ENCODE data around the gene RACGAP1. TPM values are rescaled to one million over a fixed set of nuclear protein-coding genes. Genes with fewer than 3 reads are reported as not detected.

RACGAP1 gene
- total RNA-seq, 2 experiments from 2014 or later, result 113 to 117 TPM

DNA sequence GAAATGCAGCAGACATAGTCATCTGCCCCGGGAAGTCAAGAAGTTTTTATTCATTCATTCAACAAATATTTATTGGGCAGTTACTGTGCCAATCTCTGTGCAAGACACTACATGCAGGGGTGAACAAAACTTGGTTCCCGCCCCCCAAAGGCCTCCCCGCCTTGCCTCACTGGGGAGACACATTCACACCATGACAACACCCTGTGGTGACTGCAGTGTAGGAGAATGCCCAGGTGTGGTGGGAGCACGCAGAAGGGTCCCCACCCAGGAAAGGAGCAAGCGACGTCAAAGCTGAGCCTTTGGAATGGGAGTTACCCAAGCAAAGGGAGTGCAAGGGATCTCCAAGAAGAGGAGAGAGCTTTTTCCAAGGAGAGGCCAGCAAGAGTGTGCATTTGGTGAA is 54.2 kb downstream of the RACGAP1 start:
- H3K27me3 Mint-ChIP-seq, result peaks cover 10% of the 10 kb centered on the region
- TF ChIP-seq, protein P1, sequence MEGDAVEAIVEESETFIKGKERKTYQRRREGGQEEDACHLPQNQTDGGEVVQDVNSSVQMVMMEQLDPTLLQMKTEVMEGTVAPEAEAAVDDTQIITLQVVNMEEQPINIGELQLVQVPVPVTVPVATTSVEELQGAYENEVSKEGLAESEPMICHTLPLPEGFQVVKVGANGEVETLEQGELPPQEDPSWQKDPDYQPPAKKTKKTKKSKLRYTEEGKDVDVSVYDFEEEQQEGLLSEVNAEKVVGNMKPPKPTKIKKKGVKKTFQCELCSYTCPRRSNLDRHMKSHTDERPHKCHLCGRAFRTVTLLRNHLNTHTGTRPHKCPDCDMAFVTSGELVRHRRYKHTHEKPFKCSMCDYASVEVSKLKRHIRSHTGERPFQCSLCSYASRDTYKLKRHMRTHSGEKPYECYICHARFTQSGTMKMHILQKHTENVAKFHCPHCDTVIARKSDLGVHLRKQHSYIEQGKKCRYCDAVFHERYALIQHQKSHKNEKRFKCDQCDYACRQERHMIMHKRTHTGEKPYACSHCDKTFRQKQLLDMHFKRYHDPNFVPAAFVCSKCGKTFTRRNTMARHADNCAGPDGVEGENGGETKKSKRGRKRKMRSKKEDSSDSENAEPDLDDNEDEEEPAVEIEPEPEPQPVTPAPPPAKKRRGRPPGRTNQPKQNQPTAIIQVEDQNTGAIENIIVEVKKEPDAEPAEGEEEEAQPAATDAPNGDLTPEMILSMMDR (IDR thresholded peaks at IDR 0.05), result no peak
- ATAC-seq (no peak), DNase-seq (no peak)
- intact Hi-C loops (cut with micrococcal nuclease), result no loop called here
- no peak overlapping the region for H3K27ac Mint-ChIP-seq
- H3K4me3 Mint-ChIP-seq, result no peak overlapping the region
- no peaks in the 10 kb centered on the region for H3K9me3 Mint-ChIP-seq
- no peaks in the 10 kb centered on the region for H3K36me3 Mint-ChIP-seq (ENCODE audit: low read depth)
- no peaks in the 10 kb centered on the region for H3K4me1 Mint-ChIP-seq (ENCODE audit: low read depth)
- ChIA-PET CTCF (interaction anchor here (0.7 to 1.1 kb wide), 2 partner anchors 26 to 69 kb away, joined by 3 to 4 read pairs; no protein-coding TSS in a partner anchor), POLR2A (no interaction called here)

DNA sequence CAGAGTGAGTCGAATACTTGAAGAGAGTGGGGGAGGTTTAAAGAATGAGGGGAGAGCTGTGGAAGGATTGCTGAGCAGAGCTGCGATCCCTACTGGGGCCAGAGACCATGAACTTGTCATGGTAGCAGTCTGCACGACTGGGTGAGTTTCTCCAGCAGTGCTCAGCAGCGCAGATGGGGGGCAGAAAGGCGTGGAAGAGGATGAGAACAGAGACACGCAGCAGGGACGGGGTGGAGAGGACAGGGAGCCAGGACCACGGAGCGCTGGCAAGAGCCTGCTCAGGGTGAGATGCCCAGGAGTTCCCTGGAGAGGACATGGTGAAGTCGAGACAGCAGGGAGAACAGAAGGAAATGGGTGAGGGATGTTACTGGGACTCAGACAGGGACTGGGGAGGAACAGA is 54.6 kb downstream of the RACGAP1 start:
- no peaks in the 10 kb centered on the region for H3K9me3 Mint-ChIP-seq

DNA sequence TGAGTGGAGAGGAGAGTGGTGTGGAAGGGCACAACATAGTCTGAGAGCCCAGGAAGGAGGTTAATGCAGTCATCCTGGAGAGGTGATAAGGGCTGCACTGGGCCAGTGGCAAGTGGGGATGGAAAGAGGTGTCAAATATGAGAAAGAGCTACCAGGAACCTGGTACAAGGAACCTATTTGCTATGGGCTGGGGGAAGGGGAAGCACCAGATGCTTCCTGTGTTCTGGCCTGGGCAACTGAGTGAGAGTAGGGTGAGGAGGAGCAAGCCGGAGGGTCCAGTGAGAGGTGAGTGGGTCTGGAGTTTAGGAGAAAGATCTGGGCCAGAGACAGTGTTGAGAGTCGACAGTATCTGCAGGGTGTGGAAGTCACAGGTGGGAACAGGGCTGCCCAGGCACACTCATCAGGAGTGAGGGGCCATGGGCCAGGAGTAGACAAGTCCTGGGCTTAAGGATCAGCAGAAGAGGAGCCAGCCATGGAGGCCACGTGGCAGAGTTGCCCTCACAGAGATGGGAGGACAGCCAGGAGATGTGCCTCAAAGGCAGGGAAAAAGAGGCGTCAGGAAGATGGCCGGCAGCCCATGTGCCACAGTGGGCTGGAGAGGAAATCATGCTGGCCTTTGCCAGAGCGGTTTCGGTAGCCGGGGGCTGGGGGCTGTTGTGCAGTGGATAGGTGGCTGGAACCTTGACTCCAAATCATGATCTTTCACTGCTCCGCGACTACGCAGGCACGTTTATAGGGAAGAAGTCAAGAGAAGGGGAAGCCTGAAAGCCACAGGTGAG is 55.5 kb downstream of the RACGAP1 start:
- CTCF ChIA-PET, result interaction anchor here (0.6 to 9.6 kb wide), 8 partner anchors 13 to 206 kb away, joined by 3 to 128 read pairs (median 28); partner anchors contain the start of gene AQP2
- Mint-ChIP-seq H3K9me3 (no peaks in the 10 kb centered on the region), H3K27me3 (peaks cover 11% of the 10 kb centered on the region), H3K4me3 (no peak overlapping the region), H3K36me3 (ENCODE audit: low read depth) (no peaks in the 10 kb centered on the region), H3K27ac (no peak overlapping the region), H3K4me1 (ENCODE audit: low read depth) (no peaks in the 10 kb centered on the region)
- intact Hi-C loops (cut with micrococcal nuclease), result loop anchor here (5.0 kb wide), 2 partner anchors 87 to 102 kb away; partner anchors contain the start of gene ASIC1
- TF ChIP-seq, protein P1 (IDR thresholded peaks at IDR 0.05), result no peak
- ATAC-seq (no peak), DNase-seq (no peak)
- POLR2A ChIA-PET, result interaction anchor here (0.6 kb wide), 1 partner anchor 32 kb away, joined by 3 read pairs; no protein-coding TSS in a partner anchor

More for the DNA sequence above, 54.6 kb downstream of the RACGAP1 start:
- H3K36me3 Mint-ChIP-seq (ENCODE audit: low read depth), result no peaks in the 10 kb centered on the region
- no peak for ATAC-seq
- peaks cover 11% of the 10 kb centered on the region for H3K27me3 Mint-ChIP-seq
- H3K4me3 Mint-ChIP-seq, result no peak overlapping the region
- intact Hi-C loops (cut with micrococcal nuclease), result no loop called here
- TF ChIP-seq, protein P1 (IDR thresholded peaks at IDR 0.05), result no peak
- CTCF ChIA-PET, result interaction anchor here (1.1 to 6.2 kb wide), 2 partner anchors 25 to 98 kb away, joined by 4 to 111 read pairs; no protein-coding TSS in a partner anchor
- POLR2A ChIA-PET, result no interaction called here
- no peaks in the 10 kb centered on the region for H3K4me1 Mint-ChIP-seq (ENCODE audit: low read depth)
- DNase-seq, result no peak
- no peak overlapping the region for H3K27ac Mint-ChIP-seq

DNA sequence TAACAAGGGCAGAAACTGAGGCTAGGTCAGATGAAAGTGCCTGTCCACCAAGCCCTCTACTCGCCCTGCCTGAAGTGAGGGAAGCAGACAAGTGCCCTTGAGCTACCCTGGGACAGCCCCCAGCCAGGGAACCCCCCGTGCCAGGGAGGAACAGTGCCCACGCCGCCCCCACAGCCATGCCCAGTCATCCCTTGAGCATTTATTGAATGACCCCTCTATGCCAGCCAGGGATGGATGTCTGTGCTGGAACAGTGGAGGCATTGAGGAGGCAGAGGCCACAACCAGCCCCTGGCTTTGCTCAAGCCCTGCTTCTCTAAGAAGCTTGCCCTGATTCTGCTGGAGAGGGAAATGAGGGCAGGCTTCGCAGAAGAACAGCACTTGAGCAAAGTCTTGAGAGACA is 56.3 kb downstream of the RACGAP1 start:
- no peak for ATAC-seq
- TF ChIP-seq, protein P1 (IDR thresholded peaks at IDR 0.05), result no peak
- Mint-ChIP-seq H3K4me3 (no peak overlapping the region), H3K27me3 (peaks cover 16% of the 10 kb centered on the region), H3K27ac (no peak overlapping the region), H3K4me1 (ENCODE audit: low read depth) (no peaks in the 10 kb centered on the region), H3K9me3 (no peaks in the 10 kb centered on the region), H3K36me3 (ENCODE audit: low read depth) (no peaks in the 10 kb centered on the region)
- intact Hi-C loops (cut with micrococcal nuclease), result loop anchor here (5.0 kb wide), 2 partner anchors 88 to 103 kb away; partner anchors contain the start of gene ASIC1
- POLR2A ChIA-PET, result no interaction called here
- CTCF ChIA-PET, result interaction anchor here (0.8 to 9.6 kb wide), 14 partner anchors 10 to 207 kb away, joined by 3 to 128 read pairs (median 28); partner anchors contain the start of gene AQP2
- no peak for DNase-seq

DNA sequence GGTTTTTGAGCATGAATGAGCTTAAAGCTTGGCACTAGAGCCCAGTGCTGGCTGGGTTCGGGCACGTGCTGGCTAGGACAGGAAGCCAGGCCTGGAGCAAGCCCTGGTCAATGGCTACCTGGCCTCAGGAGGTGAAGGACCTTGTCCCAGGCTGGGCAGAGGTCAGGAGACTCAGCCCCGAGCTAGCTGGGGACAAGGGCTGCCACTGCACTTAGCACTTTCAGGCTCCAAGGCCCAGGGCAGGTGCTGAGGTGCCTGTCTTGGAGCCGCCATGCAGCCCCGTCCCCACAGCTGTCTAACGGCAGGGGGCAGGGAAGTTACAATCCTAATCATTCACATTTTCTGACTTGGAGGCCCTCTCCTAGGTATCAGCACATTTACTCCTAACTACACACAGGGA is 56.8 kb downstream of the RACGAP1 start:
- Mint-ChIP-seq H3K27ac (no peak overlapping the region), H3K4me3 (no peak overlapping the region), H3K27me3 (peaks cover 16% of the 10 kb centered on the region), H3K4me1 (ENCODE audit: low read depth) (no peaks in the 10 kb centered on the region), H3K9me3 (no peaks in the 10 kb centered on the region), H3K36me3 (ENCODE audit: low read depth) (no peaks in the 10 kb centered on the region)
- POLR2A ChIA-PET, result no interaction called here
- CTCF ChIA-PET, result interaction anchor here (0.6 to 9.6 kb wide), 22 partner anchors 10 to 321 kb away, joined by 3 to 128 read pairs (median 7); partner anchors contain the start of gene AQP2
- ATAC-seq (no peak), DNase-seq (no peak)
- intact Hi-C loops (cut with micrococcal nuclease), result loop anchor here (5.0 kb wide), 2 partner anchors 89 to 104 kb away; partner anchors contain the start of gene ASIC1
- TF ChIP-seq, protein P1 (IDR thresholded peaks at IDR 0.05), result no peak

Measured in activated CD8-positive, alpha-beta T cell treated with anti-CD3 and anti-CD28 coated beads for 36 hours (primary cell).